Endodermal cell (in vitro differentiated cells): ENCODE results near the gene AP5M1. TPM values are rescaled to one million over a fixed set of nuclear protein-coding genes. Genes with fewer than 3 reads are reported as not detected.

Experiments
- DNase-seq: peaks from one replicate; pipeline ENCODE4 v3.0.0-alpha.2; 2017
- H3K27ac ChIP-seq: 2 replicates; pipeline ENCODE4 v1.5.1; 2013; ENCODE audit warnings: mild to moderate bottlenecking, low read depth, low read length, moderate library complexity
- H3K27me3 ChIP-seq: 2 replicates; pipeline ENCODE4 v1.6.1; 2013; ENCODE audit warnings: mild to moderate bottlenecking, low read length, moderate library complexity; ENCODE audit not compliant: insufficient read depth, control insufficient read depth, poor library complexity, severe bottlenecking
- H3K36me3 ChIP-seq: 2 replicates; pipeline ENCODE4 v1.7.0; 2013; ENCODE audit warnings: mild to moderate bottlenecking, low read length, moderate library complexity; ENCODE audit not compliant: control insufficient read depth, insufficient read depth
- H3K4me1 ChIP-seq: one replicate; pipeline ENCODE4 v1.7.0; 2013; ENCODE audit warnings: low read length; ENCODE audit not compliant: control insufficient read depth, insufficient read depth
- H3K4me3 ChIP-seq: 2 replicates; pipeline ENCODE4 v1.5.1; 2013; ENCODE audit warnings: mild to moderate bottlenecking, low read length, moderate library complexity
- H3K9ac ChIP-seq: 2 replicates; pipeline ENCODE4 v1.6.1; 2013; ENCODE audit warnings: mild to moderate bottlenecking, low read length, moderate library complexity; ENCODE audit not compliant: poor library complexity, severe bottlenecking; ENCODE audit errors: extremely low read depth
- H3K9me3 ChIP-seq: 2 replicates; pipeline ENCODE4 v1.6.1; 2013; ENCODE audit warnings: mild to moderate bottlenecking, low read length, moderate library complexity; ENCODE audit not compliant: control insufficient read depth
- H3K27ac Mint-ChIP-seq: 2 replicates; pipeline ENCODE4 v1.8.0; 2020; ENCODE audit warnings: mixed read lengths
- H3K27me3 Mint-ChIP-seq: 2 replicates; pipeline ENCODE4 v1.8.0; 2021; ENCODE audit warnings: mild to moderate bottlenecking, mixed read lengths; ENCODE audit not compliant: insufficient read depth
- H3K36me3 Mint-ChIP-seq: 2 replicates; pipeline ENCODE4 v1.8.0; 2020; ENCODE audit warnings: low read depth, mixed read lengths
- H3K4me1 Mint-ChIP-seq: 2 replicates; pipeline ENCODE4 v1.8.0; 2020; ENCODE audit warnings: mixed read lengths
- H3K4me3 Mint-ChIP-seq: 2 replicates; pipeline ENCODE4 v1.8.0; 2020; ENCODE audit warnings: mild to moderate bottlenecking, moderate library complexity, mixed read lengths
- H3K9me3 Mint-ChIP-seq: 2 replicates; pipeline ENCODE4 v1.8.0; 2020; ENCODE audit warnings: mild to moderate bottlenecking, mixed read lengths
- CTCF ChIP-seq: fragments of 200-600 bp; sonication (generic); conservative IDR thresholded peaks from 2 replicates; pipeline ENCODE4 v1.5.0; 2021; ENCODE audit warnings: antibody characterized with exemption, mild to moderate bottlenecking
- WGBS, 2 experiments: methylation state at CpG; one replicate each; pipeline versions ENCODE4 v1.1.5 to v1.1.7; 2013; ENCODE audit warnings: missing lambda C conversion rate in 2 of 2, mixed read lengths in 1 of 2; ENCODE audit not compliant: insufficient coverage in 1 of 2, insufficient read length in 1 of 2; 5-methylcytosine and 5-hydroxymethylcytosine counted together
- total RNA-seq, 2 donors: library from RNA; stranded (reverse); fragmentation: NEBNext Ultra II Directional in 1 of 2; extraction: Animal tissue kit (Norgen Biotek cat#: 25700) in 1 of 2; gene quantifications; 2 replicates in 1 of 2; 3 replicates in 1 of 2; pipeline ENCODE4 v1.2.1, GENCODE V29; 2021

AP5M1 gene
- total RNA-seq, 2 donors from 2014 or later, result 53.9 to 58.4 TPM

GRCh38 chr14:57295239-57295638, 26.5 kb downstream of the AP5M1 start:
- peaks cover 8% of the 10 kb centered on the region for H3K36me3 ChIP-seq
- DNase-seq, result no peak

GRCh38 chr14:57297852-57298251, 29.1 kb downstream of the AP5M1 start:
- WGBS, 2 experiments, result 91% methylated on average over 4 of the region's 4 CpGs
- no peaks in the 10 kb centered on the region for H3K27me3 Mint-ChIP-seq
- TF ChIP-seq CTCF, result no peak

More at GRCh38 chr14:57295239-57295638, 26.5 kb downstream of the AP5M1 start:
- Mint-ChIP-seq H3K36me3 (no peaks in the 10 kb centered on the region), H3K27me3 (no peaks in the 10 kb centered on the region), H3K9me3 (no peaks in the 10 kb centered on the region), H3K4me3 (no peak overlapping the region), H3K4me1 (peaks cover 13% of the 10 kb centered on the region), H3K27ac (no peak overlapping the region)
- Histone ChIP-seq H3K9ac (no peak overlapping the region), H3K27ac (no peak overlapping the region), H3K27me3 (no peaks in the 10 kb centered on the region), H3K4me3 (no peak overlapping the region), H3K4me1 (no peaks in the 10 kb centered on the region), H3K9me3 (no peaks in the 10 kb centered on the region)
- 86 to 88% methylated on average over 1 of the region's 1 CpG for WGBS, 2 experiments
- no peak for TF ChIP-seq CTCF

GRCh38 chr14:57299511-57299910, 30.7 kb downstream of the AP5M1 start:
- Mint-ChIP-seq H3K9me3 (no peaks in the 10 kb centered on the region), H3K27ac (no peak overlapping the region), H3K4me3 (no peak overlapping the region), H3K27me3 (no peaks in the 10 kb centered on the region), H3K4me1 (peaks cover 4% of the 10 kb centered on the region), H3K36me3 (no peaks in the 10 kb centered on the region)
- H3K27ac ChIP-seq, result no peak overlapping the region
- TF ChIP-seq CTCF, result no peak
- WGBS, 2 experiments, result 90 to 100% methylated on average over 1 to 3 of the region's 3 CpGs
- H3K9me3 ChIP-seq, result no peaks in the 10 kb centered on the region
- H3K36me3 ChIP-seq, result no peaks in the 10 kb centered on the region
- H3K27me3 ChIP-seq, result no peaks in the 10 kb centered on the region
- peaks cover 2% of the 10 kb centered on the region for H3K4me1 ChIP-seq
- no peak overlapping the region for H3K4me3 ChIP-seq
- no peak overlapping the region for H3K9ac ChIP-seq
- no peak for DNase-seq

More at GRCh38 chr14:57297852-57298251, 29.1 kb downstream of the AP5M1 start:
- peaks cover 2% of the 10 kb centered on the region for H3K4me1 ChIP-seq
- no peaks in the 10 kb centered on the region for H3K9me3 ChIP-seq
- no peak overlapping the region for H3K4me3 ChIP-seq
- H3K27ac ChIP-seq, result no peak overlapping the region
- no peaks in the 10 kb centered on the region for H3K27me3 ChIP-seq
- no peaks in the 10 kb centered on the region for H3K9me3 Mint-ChIP-seq
- H3K9ac ChIP-seq, result no peak overlapping the region
- H3K27ac Mint-ChIP-seq, result no peak overlapping the region
- no peak for DNase-seq
- no peaks in the 10 kb centered on the region for H3K36me3 ChIP-seq
- no peak overlapping the region for H3K4me3 Mint-ChIP-seq
- no peaks in the 10 kb centered on the region for H3K36me3 Mint-ChIP-seq
- peaks cover 4% of the 10 kb centered on the region for H3K4me1 Mint-ChIP-seq
